H1 (cell line): ENCODE measurements around the gene ARHGAP26. TPM values are rescaled to one million over a fixed set of nuclear protein-coding genes. Genes with fewer than 3 reads are reported as not detected.

Experiments
- CTCF ChIA-PET: fragments of 300-600 bp; sonication (Branson Sonifier 250); formaldehyde crosslinking; loops from one replicate; lab custom pipeline; 2021; ENCODE audit not compliant: partially characterized antibody; lab: Charles Lee
- POLR2A ChIA-PET: fragments of 300-600 bp; sonication (Branson Sonifier 250); formaldehyde crosslinking; loops from one replicate; lab custom pipeline; 2021; ENCODE audit warnings: inconsistent platforms; ENCODE audit not compliant: partially characterized antibody; lab: Charles Lee
- DNase-seq, 2 experiments: peaks; one replicate each; pipeline versions ENCODE4 v3.0.0 to v3.0.0-alpha.2; 2010 to 2022; ENCODE audit warnings: low spot score in 2 of 2, low read depth in 1 of 2, mixed read lengths in 1 of 2
- FAIRE-seq: peaks from 2 replicates; lab custom pipeline; 2011; peaks lifted over from hg19 to GRCh38; lab: Jason Lieb, UNC
- H2AFZ ChIP-seq: 2 replicates; pipeline ENCODE4 v1.8.1; 2012; ENCODE audit warnings: low read length, inconsistent platforms
- H2AK5ac ChIP-seq: 2 replicates; pipeline ENCODE4 v1.6.1; 2013; ENCODE audit warnings: low read depth, low read length
- H2BK120ac ChIP-seq: replicated peaks from 2 replicates; pipeline ENCODE3; 2013; ENCODE audit warnings: low read depth, low read length, inconsistent platforms
- H2BK12ac ChIP-seq: 2 replicates; pipeline ENCODE4 v1.6.1; 2013; ENCODE audit warnings: low read depth, low read length
- H2BK15ac ChIP-seq: 2 replicates; pipeline ENCODE4 v1.6.1; 2013; ENCODE audit warnings: low read length
- H2BK20ac ChIP-seq: 2 replicates; pipeline ENCODE4 v1.6.1; 2013; ENCODE audit warnings: low read length
- H2BK5ac ChIP-seq: 2 replicates; pipeline ENCODE4 v1.6.1; 2013; ENCODE audit warnings: low read depth, low read length
- H3K14ac ChIP-seq: 2 replicates; pipeline ENCODE4 v1.6.1; 2013; ENCODE audit warnings: inconsistent platforms; ENCODE audit not compliant: insufficient read length
- H3K18ac ChIP-seq: 2 replicates; pipeline ENCODE4 v1.6.1; 2013; ENCODE audit warnings: low read length; ENCODE audit errors: extremely low read depth
- H3K23ac ChIP-seq: 2 replicates; pipeline ENCODE4 v1.6.1; 2013; ENCODE audit warnings: inconsistent platforms; ENCODE audit not compliant: insufficient read length
- H3K23me2 ChIP-seq: 2 replicates; pipeline ENCODE4 v1.6.1; 2013; ENCODE audit warnings: low read depth, low read length
- H3K27ac ChIP-seq: 2 replicates; pipeline ENCODE4 v1.6.1; 2011; ENCODE audit warnings: low read depth, low read length, inconsistent platforms
- H3K27me3 ChIP-seq, 4 experiments: replicated peaks in 1 of 4; 1 replicate in 1 of 4; 2 replicates in 3 of 4; pipeline versions ENCODE4 v1.6.1 to v1.8.1; 2011 to 2013; ENCODE audit warnings: low read length in 3 of 4, mild to moderate bottlenecking in 3 of 4, inconsistent platforms in 2 of 4, mixed read lengths in 2 of 4, moderate library complexity in 1 of 4; ENCODE audit not compliant: control insufficient read depth in 3 of 4, insufficient read depth in 3 of 4; ENCODE audit errors: extremely low read depth in 1 of 4
- H3K36me3 ChIP-seq, 4 experiments: 2 replicates each; pipeline versions ENCODE4 v1.6.1 to v1.8.1; 2011 to 2013; ENCODE audit warnings: mild to moderate bottlenecking in 4 of 4, low read length in 3 of 4, moderate library complexity in 2 of 4, control low read depth in 1 of 4, inconsistent platforms in 1 of 4; ENCODE audit not compliant: insufficient read depth in 4 of 4, control insufficient read depth in 2 of 4
- H3K4ac ChIP-seq: replicated peaks from 2 replicates; pipeline ENCODE3; 2013; ENCODE audit warnings: low read length, low read depth, mixed read lengths, inconsistent platforms; ENCODE audit not compliant: insufficient read length
- H3K4me1 ChIP-seq, 4 experiments: replicated peaks in 1 of 4; 1 replicate in 1 of 4; 2 replicates in 3 of 4; pipeline versions ENCODE4 v1.6.1 to v1.8.1; 2011 to 2013; ENCODE audit warnings: low read length in 3 of 4, inconsistent platforms in 2 of 4, mixed read lengths in 1 of 4; ENCODE audit not compliant: insufficient read depth in 4 of 4, control insufficient read depth in 3 of 4
- H3K4me2 ChIP-seq, 2 experiments: 2 replicates each; pipeline versions ENCODE4 v1.6.1 to v1.8.1; 2011 to 2013; ENCODE audit warnings: low read depth in 2 of 2, low read length in 2 of 2, control low read depth in 1 of 2, inconsistent platforms in 1 of 2, mild to moderate bottlenecking in 1 of 2; ENCODE audit not compliant: insufficient read depth in 1 of 2
- H3K4me3 ChIP-seq, 4 experiments: fragments of 200-600, 300-600 bp in 1 of 4; sonication (generic), shearing (Covaris generic), sonication (Bioruptor Twin) in 1 of 4; 2 replicates each; pipeline versions ENCODE4 v1.5.1 to v1.8.1; 2011 to 2016; ENCODE audit warnings: low read length in 4 of 4, low read depth in 3 of 4, control low read depth in 2 of 4, inconsistent platforms in 2 of 4, mild to moderate bottlenecking in 2 of 4, mixed read lengths in 1 of 4, moderate library complexity in 1 of 4; ENCODE audit not compliant: insufficient read depth in 2 of 4; ENCODE audit errors: extremely low read depth in 1 of 4
- H3K56ac ChIP-seq: replicated peaks from 2 replicates; pipeline ENCODE3; 2013; ENCODE audit warnings: low read depth, mild to moderate bottlenecking, mixed read lengths, low read length, inconsistent platforms; ENCODE audit not compliant: insufficient read length
- H3K79me1 ChIP-seq: 2 replicates; pipeline ENCODE4 v1.6.1; 2013; ENCODE audit warnings: low read depth, low read length, control low read depth
- H3K79me2 ChIP-seq, 2 experiments: 2 replicates each; pipeline versions ENCODE4 v1.6.1 to v1.8.1; 2012 to 2013; ENCODE audit warnings: low read length in 2 of 2, mild to moderate bottlenecking in 2 of 2, inconsistent platforms in 1 of 2; ENCODE audit not compliant: insufficient read depth in 2 of 2, control insufficient read depth in 1 of 2
- H3K9ac ChIP-seq, 4 experiments: replicated peaks in 1 of 4; 1 replicate in 1 of 4; 2 replicates in 3 of 4; pipeline versions ENCODE4 v1.6.1 to v1.8.1; 2011 to 2013; ENCODE audit warnings: low read depth in 3 of 4, low read length in 3 of 4, control low read depth in 2 of 4, mild to moderate bottlenecking in 2 of 4, moderate library complexity in 2 of 4, inconsistent platforms in 1 of 4; ENCODE audit errors: extremely low read depth in 1 of 4
- H3K9me3 ChIP-seq, 2 experiments: 2 replicates each; pipeline versions ENCODE4 v1.6.1 to v1.8.1; 2012 to 2013; ENCODE audit warnings: mild to moderate bottlenecking in 2 of 2, moderate library complexity in 2 of 2, control low read depth in 1 of 2, inconsistent platforms in 1 of 2, low read depth in 1 of 2, low read length in 1 of 2, mixed read lengths in 1 of 2; ENCODE audit not compliant: insufficient read depth in 2 of 2
- H4K20me1 ChIP-seq, 2 experiments: replicated peaks in 1 of 2; 2 replicates each; pipeline versions ENCODE3 to v1.8.1; 2011 to 2013; ENCODE audit warnings: inconsistent platforms in 2 of 2, low read length in 2 of 2, mild to moderate bottlenecking in 1 of 2; ENCODE audit not compliant: insufficient read depth in 2 of 2, control insufficient read depth in 1 of 2
- H4K5ac ChIP-seq: 2 replicates; pipeline ENCODE4 v1.6.1; 2013; ENCODE audit warnings: low read length, low read depth, mixed read lengths, inconsistent platforms; ENCODE audit not compliant: insufficient read length
- H4K8ac ChIP-seq: 2 replicates; pipeline ENCODE4 v1.8.0; 2013; ENCODE audit warnings: mild to moderate bottlenecking, moderate library complexity, low read length, inconsistent platforms; ENCODE audit not compliant: insufficient read depth; ENCODE audit errors: extremely low read depth
- H4K91ac ChIP-seq: replicated peaks from 2 replicates; pipeline ENCODE3; 2013; ENCODE audit warnings: low read length, mixed read lengths, inconsistent platforms; ENCODE audit not compliant: insufficient read length
- ATF3 ChIP-seq: IDR thresholded peaks from 2 replicates; pipeline ENCODE4 v1.6.1; 2011; ENCODE audit warnings: low read depth, mild to moderate bottlenecking, low read length; ENCODE audit not compliant: insufficient read depth
- EGR1 ChIP-seq: IDR thresholded peaks from 2 replicates; pipeline ENCODE4 v1.6.1; 2011; ENCODE audit warnings: low read depth, low read length, borderline replicate concordance
- EP300 ChIP-seq, 2 experiments: IDR thresholded peaks; 1 replicate in 1 of 2; 2 replicates in 1 of 2; pipeline ENCODE4 v1.6.1; 2011 to 2012; ENCODE audit warnings: low read depth in 2 of 2, low read length in 2 of 2, mild to moderate bottlenecking in 2 of 2, borderline replicate concordance in 1 of 2, inconsistent platforms in 1 of 2, moderate library complexity in 1 of 2
- GABPA ChIP-seq: IDR thresholded peaks from 2 replicates; pipeline ENCODE4 v1.6.1; 2011; ENCODE audit warnings: mild to moderate bottlenecking, low read length, moderate library complexity, borderline replicate concordance; ENCODE audit not compliant: insufficient read depth
- KDM5A ChIP-seq: fragments of 200-600 bp; IDR thresholded peaks from 2 replicates; pipeline ENCODE4 v1.7.1; 2012; ENCODE audit warnings: mild to moderate bottlenecking, low read length, inconsistent platforms, mixed read lengths
- NRF1 ChIP-seq: IDR thresholded peaks from 2 replicates; pipeline ENCODE4 v1.6.1; 2011; ENCODE audit warnings: mild to moderate bottlenecking, low read depth, low read length, improper control_type of control experiment
- POLR2AphosphoS5 ChIP-seq: IDR thresholded peaks from 2 replicates; pipeline ENCODE4 v1.6.1; 2011; ENCODE audit warnings: low read depth, low read length
- POU5F1 ChIP-seq: IDR thresholded peaks from 2 replicates; pipeline ENCODE4 v1.6.1; 2011; ENCODE audit warnings: low read depth, mild to moderate bottlenecking, low read length, moderate library complexity
- RAD21 ChIP-seq, 2 experiments: IDR thresholded peaks in 1 of 2; conservative IDR thresholded peaks in 1 of 2; 2 replicates each; pipeline ENCODE4 v1.6.1; 2011; ENCODE audit warnings: low read depth in 2 of 2, low read length in 2 of 2, improper control_type of control experiment in 1 of 2, inconsistent platforms in 1 of 2, mild to moderate bottlenecking in 1 of 2, moderate library complexity in 1 of 2
- YY1 ChIP-seq: IDR thresholded peaks from 2 replicates; pipeline ENCODE4 v1.6.1; 2011; ENCODE audit warnings: low read depth, mild to moderate bottlenecking, low read length
- WGBS, 2 experiments: shearing (Covaris generic) in 1 of 2; methylation state at CpG; one replicate each; pipeline versions ENCODE4 v1.1.6 to v1.1.7; 2013 to 2015; ENCODE audit warnings: low lambda C conversion rate in 2 of 2, mixed read lengths in 2 of 2, inconsistent platforms in 1 of 2, low coverage in 1 of 2, missing lambda C conversion rate in 1 of 2; ENCODE audit not compliant: insufficient replicate concordance in 2 of 2, insufficient coverage in 1 of 2, insufficient read length in 1 of 2; ENCODE audit errors: extremely low coverage in 1 of 2, missing lambda C conversion rate in 1 of 2; 5-methylcytosine and 5-hydroxymethylcytosine counted together
- polyA plus RNA-seq, 7 experiments: library from polyadenylated mRNA; depleted of rRNA in 3 of 7; stranded (reverse) in 5 of 7; unstranded in 2 of 7; fragments of >200 nt in 5 of 7; fragments of 200-250 nt in 2 of 7; gene quantifications; 1 replicate in 5 of 7; 2 replicates in 1 of 7; 4 replicates in 1 of 7; pipeline versions ENCODE4 v1.2.1 to v1.2.3, GENCODE V29; 2011 to 2013; ENCODE audit warnings: missing spikeins in 2 of 7, mixed read lengths in 2 of 7
- total RNA-seq: library from RNA; stranded (reverse); fragmentation: NEBNext Ultra II Directional; extraction: Animal tissue kit (Norgen Biotek cat#: 25700); gene quantifications from 2 replicates; pipeline ENCODE4 v1.2.1, GENCODE V29; 2021

ARHGAP26 gene
- total and polyA plus RNA-seq, 2 of the 8 experiments (the other 6 are each of a cell fraction or from before 2014, with no cell fraction given), result 7.1 to 24.8 TPM

GRCh38 chr5:142772446-142773293 lies 2.5 kb downstream of the ARHGAP26 start:
- Histone ChIP-seq H3K18ac (no peak overlapping the region), H3K4me2 (peak overlapping the region; percentile 75 to 84; a peak in 2 of 4 replicates), H3K4me1 (peaks cover 0 to 10% (median 7%) of the 10 kb centered on the region in 4 experiments; a peak in 6 of 7 replicates), H3K79me2 (peaks cover 0 to 62% of the 10 kb centered on the region in 2 experiments; a peak in 2 of 4 replicates), H3K56ac (no peak overlapping the region), H3K23ac (no peak overlapping the region), H3K27me3 (peaks cover 0 to 8% (median 2%) of the 10 kb centered on the region in 4 experiments; a peak in 4 of 7 replicates), H4K8ac (no peak overlapping the region), H3K14ac (no peak overlapping the region), H2AFZ (no peak overlapping the region), H2AK5ac (no peak overlapping the region), H3K36me3 (no peaks in the 10 kb centered on the region), H3K27ac (no peak overlapping the region), H3K9ac (no peak overlapping the region), H3K23me2 (peaks cover 15% of the 10 kb centered on the region), H4K20me1 (peaks cover 2 to 11% of the 10 kb centered on the region in 2 experiments), H2BK12ac (no peak overlapping the region), H2BK5ac (no peak overlapping the region), H3K79me1 (no peaks in the 10 kb centered on the region; the same call in 1 of the 2 replicates), H2BK15ac (no peak overlapping the region), H4K5ac (no peak overlapping the region), H4K91ac (no peak overlapping the region), H3K9me3 (no peaks in the 10 kb centered on the region), H3K4me3 (no peak overlapping the region), H2BK120ac (no peak overlapping the region), H2BK20ac (no peak overlapping the region), H3K4ac (no peak overlapping the region)
- TF ChIP-seq YY1 (no peak), POLR2AphosphoS5 (no peak), EGR1 (no peak), RAD21 (IDR thresholded peaks at IDR 0.05 in 1 of 2, conservative IDR thresholded peaks at IDR 0.05 in 1 of 2; ENCODE audit: low read depth in 2 of 2, low read length in 2 of 2) (no peak), NRF1 (no peak), ATF3 (no peak), GABPA (no peak), KDM5A (no peak), POU5F1 (no peak), EP300 (IDR thresholded peaks at IDR 0.05; ENCODE audit: borderline replicate concordance in 1 of 2, low read depth in 2 of 2, low read length in 2 of 2) (no peak)
- ChIA-PET POLR2A (interaction anchor here (0.7 to 4.5 kb wide), 4 partner anchors 11 to 93 kb away, joined by 3 to 23 read pairs (median 3); no protein-coding TSS in a partner anchor), CTCF (interaction anchor here (1.0 to 10.9 kb wide), 15 partner anchors 9 to 143 kb away, joined by 3 to 99 read pairs (median 9); no protein-coding TSS in a partner anchor)
- FAIRE-seq (no peak), DNase-seq (no peak)
- WGBS, 2 experiments, result 89% methylated on average over 6 of the region's 6 CpGs; no CpG with 5 or more reads in 1 of the 2 experiments
